ENCODE results near the gene DYNLT2. TPM values are rescaled to one million over a fixed set of nuclear protein-coding genes. Genes with fewer than 3 reads are reported as not detected.
A peak's percentile ranks its signal among the peaks of the same experiment; 100 is the strongest.

The DYNLT2 gene
- total RNA-seq, 1 donor from 2014 or later = 3.2 TPM

GRCh38 chr6:169792306-169793015 lies 41.1 kb upstream of the DYNLT2 start:
- TF ChIP-seq POLR2AphosphoS5 (IDR thresholded peaks at IDR 0.05; ENCODE audit: insufficient read depth in 1 of 2, low read depth in 1 of 2) = no peak
- TF ChIP-seq CTCF (IDR thresholded peaks at IDR 0.05) = no peak
- TF ChIP-seq POLR2A (IDR thresholded peaks at IDR 0.05) = no peak
- peaks cover 17% of the 10 kb centered on the region for H3K4me1 ChIP-seq
- H3K36me3 ChIP-seq = no peaks in the 10 kb centered on the region
- no peaks in the 10 kb centered on the region for H3K9me3 ChIP-seq
- DNase-seq (ENCODE audit: extremely low spot score in 2 of 2) = peak; percentile 72 to 82
- H3K27ac ChIP-seq = no peak overlapping the region
- no peaks in the 10 kb centered on the region for H3K27me3 ChIP-seq
- H3K4me3 ChIP-seq = no peak overlapping the region
- intact Hi-C loops (cut with DNase I) = no loop called here

GRCh38 chr6:169791721-169792131 lies 40.4 kb upstream of the DYNLT2 start:
- intact Hi-C loops (cut with DNase I) = no loop called here
- peak; percentile 43 to 80 for DNase-seq (ENCODE audit: extremely low spot score in 2 of 2)
- Histone ChIP-seq H3K27ac (no peak overlapping the region), H3K9me3 (no peaks in the 10 kb centered on the region), H3K27me3 (no peaks in the 10 kb centered on the region), H3K4me3 (no peak overlapping the region), H3K4me1 (peaks cover 17% of the 10 kb centered on the region), H3K36me3 (no peaks in the 10 kb centered on the region)
- TF ChIP-seq POLR2AphosphoS5 (IDR thresholded peaks at IDR 0.05; ENCODE audit: insufficient read depth in 1 of 2, low read depth in 1 of 2) (no peak), CTCF (IDR thresholded peaks at IDR 0.05) (no peak)

GRCh38 chr6:169789944-169790927 lies 38.9 kb upstream of the DYNLT2 start:
- TF ChIP-seq CTCF (IDR thresholded peaks at IDR 0.05) (peak; percentile 72 to 96 (median 93)), POLR2A (IDR thresholded peaks at IDR 0.05) (peak in 1 of 2 donors; percentile 33), POLR2AphosphoS5 (IDR thresholded peaks at IDR 0.05; ENCODE audit: insufficient read depth in 1 of 2, low read depth in 1 of 2) (peak; percentile 6 to 70)
- Histone ChIP-seq H3K9me3 (no peaks in the 10 kb centered on the region), H3K27ac (peak overlapping the region; percentile 83), H3K4me1 (peaks cover 17% of the 10 kb centered on the region), H3K4me3 (peak overlapping the region; percentile 46 to 48), H3K36me3 (no peaks in the 10 kb centered on the region), H3K27me3 (no peaks in the 10 kb centered on the region)
- peak; percentile 85 to 94 for DNase-seq (ENCODE audit: extremely low spot score in 2 of 2)
- intact Hi-C loops (cut with DNase I) = no loop called here

GRCh38 chr6:169789146-169789943 lies 38.0 kb upstream of the DYNLT2 start:
- Histone ChIP-seq H3K27me3 (no peaks in the 10 kb centered on the region), H3K4me1 (peaks cover 17% of the 10 kb centered on the region), H3K27ac (peak overlapping the region; percentile 83), H3K9me3 (no peaks in the 10 kb centered on the region), H3K4me3 (peak overlapping the region; percentile 46 to 48), H3K36me3 (no peaks in the 10 kb centered on the region)
- intact Hi-C loops (cut with DNase I) = no loop called here
- DNase-seq (ENCODE audit: extremely low spot score in 2 of 2) = peak; percentile 86 to 89
- TF ChIP-seq CTCF (IDR thresholded peaks at IDR 0.05) (no peak), POLR2A (IDR thresholded peaks at IDR 0.05) (no peak), POLR2AphosphoS5 (IDR thresholded peaks at IDR 0.05; ENCODE audit: insufficient read depth in 1 of 2, low read depth in 1 of 2) (no peak)
